H1 (cell line): Measurements from ENCODE around the gene LHX2. TPM values are rescaled to one million over a fixed set of nuclear protein-coding genes. Genes with fewer than 3 reads are reported as not detected.
A peak's percentile ranks its signal among the peaks of the same experiment; 100 is the strongest.

Experiments
- CTCF ChIA-PET: fragments of 300-600 bp; sonication (Branson Sonifier 250); formaldehyde crosslinking; loops from one replicate; lab custom pipeline; 2021; ENCODE audit not compliant: partially characterized antibody; lab: Charles Lee
- POLR2A ChIA-PET: fragments of 300-600 bp; sonication (Branson Sonifier 250); formaldehyde crosslinking; loops from one replicate; lab custom pipeline; 2021; ENCODE audit warnings: inconsistent platforms; ENCODE audit not compliant: partially characterized antibody; lab: Charles Lee
- DNase-seq, 2 experiments: peaks; one replicate each; pipeline versions ENCODE4 v3.0.0 to v3.0.0-alpha.2; 2010 to 2022; ENCODE audit warnings: low spot score in 2 of 2, low read depth in 1 of 2, mixed read lengths in 1 of 2
- FAIRE-seq: peaks from 2 replicates; lab custom pipeline; 2011; peaks lifted over from hg19 to GRCh38; lab: Jason Lieb, UNC
- H2AFZ ChIP-seq: 2 replicates; pipeline ENCODE4 v1.8.1; 2012; ENCODE audit warnings: low read length, inconsistent platforms
- H2AK5ac ChIP-seq: 2 replicates; pipeline ENCODE4 v1.6.1; 2013; ENCODE audit warnings: low read depth, low read length
- H2BK120ac ChIP-seq: replicated peaks from 2 replicates; pipeline ENCODE3; 2013; ENCODE audit warnings: low read depth, low read length, inconsistent platforms
- H2BK12ac ChIP-seq: 2 replicates; pipeline ENCODE4 v1.6.1; 2013; ENCODE audit warnings: low read depth, low read length
- H2BK15ac ChIP-seq: 2 replicates; pipeline ENCODE4 v1.6.1; 2013; ENCODE audit warnings: low read length
- H2BK20ac ChIP-seq: 2 replicates; pipeline ENCODE4 v1.6.1; 2013; ENCODE audit warnings: low read length
- H2BK5ac ChIP-seq: 2 replicates; pipeline ENCODE4 v1.6.1; 2013; ENCODE audit warnings: low read depth, low read length
- H3K14ac ChIP-seq: 2 replicates; pipeline ENCODE4 v1.6.1; 2013; ENCODE audit warnings: inconsistent platforms; ENCODE audit not compliant: insufficient read length
- H3K18ac ChIP-seq: 2 replicates; pipeline ENCODE4 v1.6.1; 2013; ENCODE audit warnings: low read length; ENCODE audit errors: extremely low read depth
- H3K23ac ChIP-seq: 2 replicates; pipeline ENCODE4 v1.6.1; 2013; ENCODE audit warnings: inconsistent platforms; ENCODE audit not compliant: insufficient read length
- H3K23me2 ChIP-seq: 2 replicates; pipeline ENCODE4 v1.6.1; 2013; ENCODE audit warnings: low read depth, low read length
- H3K27ac ChIP-seq: 2 replicates; pipeline ENCODE4 v1.6.1; 2011; ENCODE audit warnings: low read depth, low read length, inconsistent platforms
- H3K27me3 ChIP-seq, 4 experiments: replicated peaks in 1 of 4; 1 replicate in 1 of 4; 2 replicates in 3 of 4; pipeline versions ENCODE4 v1.6.1 to v1.8.1; 2011 to 2013; ENCODE audit warnings: low read length in 3 of 4, mild to moderate bottlenecking in 3 of 4, inconsistent platforms in 2 of 4, mixed read lengths in 2 of 4, moderate library complexity in 1 of 4; ENCODE audit not compliant: control insufficient read depth in 3 of 4, insufficient read depth in 3 of 4; ENCODE audit errors: extremely low read depth in 1 of 4
- H3K36me3 ChIP-seq, 4 experiments: 2 replicates each; pipeline versions ENCODE4 v1.6.1 to v1.8.1; 2011 to 2013; ENCODE audit warnings: mild to moderate bottlenecking in 4 of 4, low read length in 3 of 4, moderate library complexity in 2 of 4, control low read depth in 1 of 4, inconsistent platforms in 1 of 4; ENCODE audit not compliant: insufficient read depth in 4 of 4, control insufficient read depth in 2 of 4
- H3K4ac ChIP-seq: replicated peaks from 2 replicates; pipeline ENCODE3; 2013; ENCODE audit warnings: low read length, low read depth, mixed read lengths, inconsistent platforms; ENCODE audit not compliant: insufficient read length
- H3K4me1 ChIP-seq, 4 experiments: replicated peaks in 1 of 4; 1 replicate in 1 of 4; 2 replicates in 3 of 4; pipeline versions ENCODE4 v1.6.1 to v1.8.1; 2011 to 2013; ENCODE audit warnings: low read length in 3 of 4, inconsistent platforms in 2 of 4, mixed read lengths in 1 of 4; ENCODE audit not compliant: insufficient read depth in 4 of 4, control insufficient read depth in 3 of 4
- H3K4me2 ChIP-seq, 2 experiments: 2 replicates each; pipeline versions ENCODE4 v1.6.1 to v1.8.1; 2011 to 2013; ENCODE audit warnings: low read depth in 2 of 2, low read length in 2 of 2, control low read depth in 1 of 2, inconsistent platforms in 1 of 2, mild to moderate bottlenecking in 1 of 2; ENCODE audit not compliant: insufficient read depth in 1 of 2
- H3K4me3 ChIP-seq, 4 experiments: fragments of 200-600, 300-600 bp in 1 of 4; sonication (generic), shearing (Covaris generic), sonication (Bioruptor Twin) in 1 of 4; 2 replicates each; pipeline versions ENCODE4 v1.5.1 to v1.8.1; 2011 to 2016; ENCODE audit warnings: low read length in 4 of 4, low read depth in 3 of 4, control low read depth in 2 of 4, inconsistent platforms in 2 of 4, mild to moderate bottlenecking in 2 of 4, mixed read lengths in 1 of 4, moderate library complexity in 1 of 4; ENCODE audit not compliant: insufficient read depth in 2 of 4; ENCODE audit errors: extremely low read depth in 1 of 4
- H3K56ac ChIP-seq: replicated peaks from 2 replicates; pipeline ENCODE3; 2013; ENCODE audit warnings: low read depth, mild to moderate bottlenecking, mixed read lengths, low read length, inconsistent platforms; ENCODE audit not compliant: insufficient read length
- H3K79me1 ChIP-seq: 2 replicates; pipeline ENCODE4 v1.6.1; 2013; ENCODE audit warnings: low read depth, low read length, control low read depth
- H3K79me2 ChIP-seq, 2 experiments: 2 replicates each; pipeline versions ENCODE4 v1.6.1 to v1.8.1; 2012 to 2013; ENCODE audit warnings: low read length in 2 of 2, mild to moderate bottlenecking in 2 of 2, inconsistent platforms in 1 of 2; ENCODE audit not compliant: insufficient read depth in 2 of 2, control insufficient read depth in 1 of 2
- H3K9ac ChIP-seq, 4 experiments: replicated peaks in 1 of 4; 1 replicate in 1 of 4; 2 replicates in 3 of 4; pipeline versions ENCODE4 v1.6.1 to v1.8.1; 2011 to 2013; ENCODE audit warnings: low read depth in 3 of 4, low read length in 3 of 4, control low read depth in 2 of 4, mild to moderate bottlenecking in 2 of 4, moderate library complexity in 2 of 4, inconsistent platforms in 1 of 4; ENCODE audit errors: extremely low read depth in 1 of 4
- H3K9me3 ChIP-seq, 2 experiments: 2 replicates each; pipeline versions ENCODE4 v1.6.1 to v1.8.1; 2012 to 2013; ENCODE audit warnings: mild to moderate bottlenecking in 2 of 2, moderate library complexity in 2 of 2, control low read depth in 1 of 2, inconsistent platforms in 1 of 2, low read depth in 1 of 2, low read length in 1 of 2, mixed read lengths in 1 of 2; ENCODE audit not compliant: insufficient read depth in 2 of 2
- H4K20me1 ChIP-seq, 2 experiments: replicated peaks in 1 of 2; 2 replicates each; pipeline versions ENCODE3 to v1.8.1; 2011 to 2013; ENCODE audit warnings: inconsistent platforms in 2 of 2, low read length in 2 of 2, mild to moderate bottlenecking in 1 of 2; ENCODE audit not compliant: insufficient read depth in 2 of 2, control insufficient read depth in 1 of 2
- H4K5ac ChIP-seq: 2 replicates; pipeline ENCODE4 v1.6.1; 2013; ENCODE audit warnings: low read length, low read depth, mixed read lengths, inconsistent platforms; ENCODE audit not compliant: insufficient read length
- H4K8ac ChIP-seq: 2 replicates; pipeline ENCODE4 v1.8.0; 2013; ENCODE audit warnings: mild to moderate bottlenecking, moderate library complexity, low read length, inconsistent platforms; ENCODE audit not compliant: insufficient read depth; ENCODE audit errors: extremely low read depth
- H4K91ac ChIP-seq: replicated peaks from 2 replicates; pipeline ENCODE3; 2013; ENCODE audit warnings: low read length, mixed read lengths, inconsistent platforms; ENCODE audit not compliant: insufficient read length
- CREB1 ChIP-seq: IDR thresholded peaks from 2 replicates; pipeline ENCODE4 v1.6.1; 2012; ENCODE audit warnings: inconsistent platforms
- PHF8 ChIP-seq: fragments of 200-600 bp; sonication (generic); conservative IDR thresholded peaks from 2 replicates; pipeline ENCODE4 v1.7.1; 2012; ENCODE audit warnings: low read depth, mild to moderate bottlenecking, inconsistent platforms, low read length, moderate library complexity
- RNF2 ChIP-seq: fragments of 200-900, 300-1000 bp; sonication (generic); IDR thresholded peaks from 2 replicates; pipeline ENCODE4 v1.7.1; 2016; ENCODE audit warnings: borderline replicate concordance, low read depth, mild to moderate bottlenecking, antibody characterized with exemption, low read length; ENCODE audit not compliant: poor library complexity, severe bottlenecking; ENCODE audit errors: missing control alignments
- SUZ12 ChIP-seq: fragments of 200-600 bp; sonication (generic); IDR thresholded peaks from 2 replicates; pipeline ENCODE4 v1.6.1; 2012; ENCODE audit warnings: mild to moderate bottlenecking, inconsistent platforms, low read length, moderate library complexity, mixed read lengths
- WGBS, 2 experiments: shearing (Covaris generic) in 1 of 2; methylation state at CpG; one replicate each; pipeline versions ENCODE4 v1.1.6 to v1.1.7; 2013 to 2015; ENCODE audit warnings: low lambda C conversion rate in 2 of 2, mixed read lengths in 2 of 2, inconsistent platforms in 1 of 2, low coverage in 1 of 2, missing lambda C conversion rate in 1 of 2; ENCODE audit not compliant: insufficient replicate concordance in 2 of 2, insufficient coverage in 1 of 2, insufficient read length in 1 of 2; ENCODE audit errors: extremely low coverage in 1 of 2, missing lambda C conversion rate in 1 of 2; 5-methylcytosine and 5-hydroxymethylcytosine counted together
- polyA plus RNA-seq, 7 experiments: library from polyadenylated mRNA; depleted of rRNA in 3 of 7; stranded (reverse) in 5 of 7; unstranded in 2 of 7; fragments of >200 nt in 5 of 7; fragments of 200-250 nt in 2 of 7; gene quantifications; 1 replicate in 5 of 7; 2 replicates in 1 of 7; 4 replicates in 1 of 7; pipeline versions ENCODE4 v1.2.1 to v1.2.3, GENCODE V29; 2011 to 2013; ENCODE audit warnings: missing spikeins in 2 of 7, mixed read lengths in 2 of 7
- total RNA-seq: library from RNA; stranded (reverse); fragmentation: NEBNext Ultra II Directional; extraction: Animal tissue kit (Norgen Biotek cat#: 25700); gene quantifications from 2 replicates; pipeline ENCODE4 v1.2.1, GENCODE V29; 2021

The LHX2 gene
- total and polyA plus RNA-seq, 2 of the 8 experiments (the other 6 are each of a cell fraction or from before 2014, with no cell fraction given): 0.11 to 0.86 TPM

DNA sequence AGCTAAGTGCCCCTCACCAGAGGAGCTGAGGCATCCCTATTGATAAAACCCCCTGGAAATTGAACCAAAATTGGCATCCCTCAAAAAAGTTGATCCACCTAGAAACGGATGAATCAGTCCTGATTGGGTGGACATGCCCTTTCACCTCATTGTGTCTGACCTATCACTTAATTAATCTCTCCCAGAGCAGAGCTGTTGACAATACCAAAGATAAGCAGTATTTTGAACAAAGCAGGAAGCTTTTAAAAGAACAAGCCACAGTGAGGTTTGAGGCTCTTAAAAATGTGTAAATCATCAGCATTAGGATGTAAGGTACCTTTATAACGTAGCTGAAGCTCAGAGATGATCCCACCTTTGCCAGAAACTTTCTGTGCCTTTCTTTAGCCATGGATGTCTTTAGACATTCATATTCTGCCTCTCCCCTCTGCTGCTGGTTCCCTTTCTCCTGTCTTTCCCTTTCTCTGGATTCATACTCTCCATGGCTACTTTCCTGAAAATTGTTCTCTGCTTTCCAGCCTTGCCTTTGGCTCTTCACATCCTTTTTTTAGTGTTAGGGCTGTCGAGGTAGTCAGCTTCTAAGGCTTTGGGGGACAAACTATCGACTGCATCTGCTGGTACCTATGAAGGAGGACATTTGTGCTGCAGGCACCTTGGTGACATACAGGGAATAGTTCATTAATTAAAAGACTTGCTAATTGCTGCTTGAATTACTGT, 7.8 kb upstream of the LHX2 start:
- Histone ChIP-seq H3K14ac (no peak overlapping the region), H4K20me1 (peaks cover 13 to 32% of the 10 kb centered on the region in 2 experiments), H4K5ac (no peak overlapping the region), H2BK120ac (no peak overlapping the region), H3K4me3 (no peak overlapping the region), H3K36me3 (no peaks in the 10 kb centered on the region; a peak in 1 of 8 replicates), H2AFZ (no peak overlapping the region), H3K9ac (no peak overlapping the region), H2AK5ac (no peak overlapping the region), H3K4me2 (no peak overlapping the region), H4K8ac (no peak overlapping the region), H3K23ac (no peak overlapping the region), H3K79me1 (no peaks in the 10 kb centered on the region), H3K23me2 (peaks cover 4% of the 10 kb centered on the region; the same call in 1 of the 2 replicates), H2BK15ac (no peak overlapping the region), H3K79me2 (no peaks in the 10 kb centered on the region), H3K27ac (no peak overlapping the region), H2BK5ac (no peak overlapping the region), H2BK20ac (no peak overlapping the region), H3K9me3 (no peaks in the 10 kb centered on the region), H2BK12ac (no peak overlapping the region), H3K56ac (no peak overlapping the region), H3K4ac (no peak overlapping the region), H3K4me1 (peaks cover 4 to 29% (median 13%) of the 10 kb centered on the region in 4 experiments), H4K91ac (no peak overlapping the region), H3K18ac (no peak overlapping the region), H3K27me3 (peaks cover 90 to 94% (median 92%) of the 10 kb centered on the region in 4 experiments)
- FAIRE-seq: no peak
- DNase-seq: no peak
- ChIA-PET POLR2A (interaction anchor here (1.3 to 1.7 kb wide), 3 partner anchors 9 to 14 kb away, joined by 3 to 5 read pairs (median 3); no protein-coding TSS in a partner anchor), CTCF (interaction anchor here (0.7 to 4.5 kb wide), 5 partner anchors 10 to 614 kb away, joined by 3 to 23 read pairs (median 3); no protein-coding TSS in a partner anchor)
- 14% methylated on average over 4 of the region's 4 CpGs; no CpG with 5 or more reads in 1 of the 2 experiments for WGBS, 2 experiments
- TF ChIP-seq CREB1 (no peak), SUZ12 (peak; percentile 69), PHF8 (no peak), RNF2 (peak; percentile 82)
